Subcutaneous abdominal adipose tissue (tissue), 5 donors: ENCODE results near the gene ERC2.

Source experiments
- H3K27ac ChIP-seq: one replicate; pipeline ENCODE4 v1.7.0; 2013; ENCODE audit warnings: low read depth, mild to moderate bottlenecking, inconsistent platforms, low read length, moderate library complexity
- H3K27me3 ChIP-seq, 5 donors: one replicate each; pipeline ENCODE4 v1.7.0; 2013; ENCODE audit warnings: low read length in 5 of 5, inconsistent platforms in 1 of 5; ENCODE audit not compliant: control insufficient read depth in 5 of 5, insufficient read depth in 4 of 5
- H3K36me3 ChIP-seq, 5 donors: one replicate each; pipeline ENCODE4 v1.7.0; 2013; ENCODE audit warnings: low read length in 5 of 5; ENCODE audit not compliant: control insufficient read depth in 5 of 5, insufficient read depth in 5 of 5
- H3K4me1 ChIP-seq, 5 donors: one replicate each; pipeline ENCODE4 v1.7.0; 2013; ENCODE audit warnings: low read length in 5 of 5, mild to moderate bottlenecking in 3 of 5, moderate library complexity in 1 of 5; ENCODE audit not compliant: control insufficient read depth in 5 of 5, insufficient read depth in 5 of 5
- H3K4me3 ChIP-seq, 5 donors: one replicate each; pipeline ENCODE4 v1.7.0; 2013; ENCODE audit warnings: low read length in 5 of 5, low read depth in 1 of 5
- H3K9ac ChIP-seq, 5 donors: one replicate each; pipeline ENCODE4 v1.7.0; 2013; ENCODE audit warnings: low read length in 5 of 5, mild to moderate bottlenecking in 4 of 5, moderate library complexity in 3 of 5
- H3K9me3 ChIP-seq, 5 donors: one replicate each; pipeline ENCODE4 v1.7.0; 2013; ENCODE audit warnings: low read length in 5 of 5; ENCODE audit not compliant: control insufficient read depth in 5 of 5
- donor health status: healthy.
- donor health status: healthy.
- donor health status: healthy.
- donor health status: healthy.
- donor health status: healthy.

Gene ERC2

DNA sequence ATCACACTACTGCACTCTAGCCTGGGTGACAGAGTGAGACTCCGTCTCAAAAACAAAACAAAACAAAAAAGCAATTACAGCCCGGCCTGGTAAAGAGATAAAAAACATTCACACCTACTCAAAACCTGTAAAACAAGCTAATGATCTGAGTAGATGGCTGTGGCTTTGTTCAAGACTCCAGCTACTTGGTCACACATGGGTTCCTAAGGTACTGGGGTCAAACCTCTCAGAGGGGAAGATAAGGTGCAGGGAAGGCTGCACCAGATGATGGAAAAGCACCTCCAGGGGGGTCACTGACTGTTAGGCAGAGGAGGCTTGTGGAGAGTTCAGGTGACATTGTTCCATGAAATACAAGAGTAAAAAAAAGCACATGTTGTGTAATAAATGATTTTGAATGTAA lies 531.0 kb downstream of the ERC2 start:
- H3K36me3 ChIP-seq, result no peaks in the 10 kb centered on the region
- H3K4me1 ChIP-seq, result no peaks in the 10 kb centered on the region
- H3K27ac ChIP-seq, result no peak overlapping the region
- no peaks in the 10 kb centered on the region for H3K27me3 ChIP-seq
- H3K9me3 ChIP-seq, result no peaks in the 10 kb centered on the region
- no peak overlapping the region for H3K9ac ChIP-seq
- H3K4me3 ChIP-seq, result no peak overlapping the region

- Histone ChIP-seq H3K9me3 (no peaks in the 10 kb centered on the region), H3K27me3 (no peaks in the 10 kb centered on the region), H3K36me3 (no peaks in the 10 kb centered on the region), H3K9ac (no peak overlapping the region), H3K4me1 (no peaks in the 10 kb centered on the region), H3K4me3 (no peak overlapping the region), H3K27ac (no peak overlapping the region)
Measured at GRCh38 chr3:55936549-55937052, 531.7 kb downstream of the ERC2 start.

DNA sequence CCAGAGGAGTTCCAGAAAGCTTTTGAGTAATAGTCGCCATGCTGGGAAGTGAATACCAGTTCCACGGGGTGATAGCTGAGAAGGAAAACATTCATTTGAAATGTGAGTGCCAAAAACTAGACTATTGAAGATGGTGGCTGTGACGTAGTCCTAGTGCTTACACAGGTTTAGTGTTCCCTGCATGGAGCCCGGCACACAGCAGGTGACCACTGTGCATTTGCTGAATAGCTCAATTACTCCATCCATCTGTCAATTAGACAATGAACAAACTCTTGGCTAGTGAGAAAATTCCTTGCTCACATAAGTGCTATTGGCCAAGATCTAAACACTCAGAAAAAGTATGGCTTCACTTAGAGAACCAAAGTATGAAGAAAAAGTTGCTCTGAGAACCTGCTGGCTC lies 533.0 kb downstream of the ERC2 start:
- Histone ChIP-seq H3K4me3 (no peak overlapping the region), H3K36me3 (no peaks in the 10 kb centered on the region), H3K9ac (no peak overlapping the region), H3K27ac (no peak overlapping the region), H3K27me3 (no peaks in the 10 kb centered on the region), H3K9me3 (no peaks in the 10 kb centered on the region), H3K4me1 (no peaks in the 10 kb centered on the region)

- Histone ChIP-seq H3K27ac (no peak overlapping the region), H3K27me3 (no peaks in the 10 kb centered on the region), H3K9me3 (no peaks in the 10 kb centered on the region), H3K4me3 (no peak overlapping the region), H3K4me1 (no peaks in the 10 kb centered on the region), H3K9ac (no peak overlapping the region), H3K36me3 (no peaks in the 10 kb centered on the region)
Measured at GRCh38 chr3:55934771-55935170, 533.5 kb downstream of the ERC2 start.

DNA sequence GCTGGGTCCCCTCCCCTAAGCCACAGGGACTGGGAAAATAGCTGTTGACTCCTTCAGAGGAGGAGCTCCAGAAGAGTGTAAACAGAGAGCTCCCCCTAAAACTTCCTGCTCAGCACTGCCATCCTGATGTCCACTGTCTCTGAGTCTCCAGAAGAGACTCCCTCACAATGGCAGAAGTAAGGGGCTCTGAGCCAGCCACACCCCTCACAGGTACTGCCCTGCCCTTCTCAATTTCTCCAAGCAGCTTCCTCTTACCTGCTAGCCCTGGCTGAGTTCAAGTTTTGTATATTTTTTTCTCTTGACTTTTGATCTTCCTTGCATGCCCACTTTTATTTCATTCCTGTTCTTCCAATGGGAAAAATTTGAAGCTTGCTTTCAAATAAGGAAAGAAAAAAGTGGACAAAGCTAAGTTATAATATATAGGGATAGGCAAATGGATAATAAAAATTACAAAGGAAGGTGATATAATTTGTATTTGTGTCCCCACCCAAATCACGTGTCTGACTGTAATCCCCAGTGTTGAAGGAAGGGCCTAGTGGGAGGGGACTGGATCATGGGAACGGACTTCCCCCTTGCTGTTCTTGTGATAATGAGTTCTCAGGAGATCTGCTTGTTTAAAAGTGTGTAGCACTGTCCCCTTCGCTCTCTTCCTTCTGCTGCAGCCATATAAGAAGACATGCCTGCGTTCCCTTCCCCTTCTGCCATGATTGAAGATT lies 539.0 kb downstream of the ERC2 start:
- Histone ChIP-seq H3K4me1 (no peaks in the 10 kb centered on the region), H3K36me3 (no peaks in the 10 kb centered on the region), H3K9me3 (no peaks in the 10 kb centered on the region), H3K27ac (no peak overlapping the region), H3K4me3 (no peak overlapping the region), H3K9ac (no peak overlapping the region), H3K27me3 (no peaks in the 10 kb centered on the region)

GRCh38 chr3:55923626-55924025 lies 544.6 kb downstream of the ERC2 start:
- Histone ChIP-seq H3K27ac (no peak overlapping the region), H3K9ac (no peak overlapping the region), H3K9me3 (peaks cover 0 to 3% (median 0%) of the 10 kb centered on the region in 5 donors), H3K4me3 (no peak overlapping the region), H3K27me3 (no peaks in the 10 kb centered on the region), H3K36me3 (no peaks in the 10 kb centered on the region), H3K4me1 (no peaks in the 10 kb centered on the region)

GRCh38 chr3:55923207-55923606 lies 545.1 kb downstream of the ERC2 start:
- Histone ChIP-seq H3K9ac (no peak overlapping the region), H3K36me3 (no peaks in the 10 kb centered on the region), H3K4me1 (no peaks in the 10 kb centered on the region), H3K27me3 (no peaks in the 10 kb centered on the region), H3K27ac (no peak overlapping the region), H3K4me3 (no peak overlapping the region), H3K9me3 (peaks cover 0 to 3% (median 0%) of the 10 kb centered on the region in 5 donors)

GRCh38 chr3:55912880-55913279 lies 555.4 kb downstream of the ERC2 start:
- no peaks in the 10 kb centered on the region for H3K9me3 ChIP-seq
- no peak overlapping the region for H3K4me3 ChIP-seq
- peaks cover 0 to 4% (median 0%) of the 10 kb centered on the region in 5 donors for H3K27me3 ChIP-seq
- H3K4me1 ChIP-seq, result no peaks in the 10 kb centered on the region
- H3K36me3 ChIP-seq, result no peaks in the 10 kb centered on the region
- H3K27ac ChIP-seq, result no peak overlapping the region
- H3K9ac ChIP-seq, result no peak overlapping the region

DNA sequence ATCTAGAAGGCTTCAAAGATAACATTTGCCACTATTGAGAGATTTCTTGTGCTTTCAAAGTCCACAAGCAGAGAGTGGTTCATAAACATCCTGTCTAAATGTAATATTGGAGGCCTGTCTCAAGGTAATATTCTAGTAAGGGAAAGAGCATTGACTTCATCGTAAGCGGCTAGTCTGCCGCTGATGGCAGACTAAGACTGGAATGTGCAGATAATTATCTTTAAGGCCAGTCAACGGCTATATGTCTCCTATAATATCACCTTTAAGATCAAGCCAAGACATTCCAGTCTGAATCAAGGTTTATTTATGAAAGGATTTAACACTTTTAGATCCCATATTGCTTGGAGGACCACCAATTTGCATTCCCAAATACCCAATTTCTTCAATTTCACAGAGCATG lies 557.0 kb downstream of the ERC2 start:
- Histone ChIP-seq H3K4me1 (no peaks in the 10 kb centered on the region), H3K27me3 (peaks cover 0 to 4% (median 0%) of the 10 kb centered on the region in 5 donors), H3K27ac (no peak overlapping the region), H3K9me3 (no peaks in the 10 kb centered on the region), H3K4me3 (no peak overlapping the region), H3K9ac (no peak overlapping the region), H3K36me3 (no peaks in the 10 kb centered on the region)

DNA sequence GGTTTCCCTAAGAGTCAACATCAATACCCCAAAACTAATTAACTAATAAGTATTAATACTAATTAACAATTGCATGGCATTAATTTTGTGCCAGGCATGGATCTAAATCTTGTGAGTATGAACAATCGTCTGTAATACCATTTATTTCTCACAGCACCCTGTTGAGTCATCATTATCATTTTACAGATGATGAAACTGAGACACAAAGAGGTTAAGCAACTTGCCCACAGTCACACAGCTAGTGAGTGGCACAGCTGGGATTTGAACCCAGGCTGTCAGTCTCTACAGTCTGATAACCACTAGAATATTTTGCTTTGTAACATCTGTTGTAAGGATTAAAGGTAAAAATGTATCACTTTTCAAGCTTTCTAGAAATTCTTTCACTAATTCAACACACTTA lies 557.7 kb downstream of the ERC2 start:
- Histone ChIP-seq H3K27ac (no peak overlapping the region), H3K36me3 (no peaks in the 10 kb centered on the region), H3K9ac (no peak overlapping the region), H3K27me3 (peaks cover 0 to 4% (median 0%) of the 10 kb centered on the region in 5 donors), H3K4me1 (no peaks in the 10 kb centered on the region), H3K4me3 (no peak overlapping the region), H3K9me3 (no peaks in the 10 kb centered on the region)
